ENCODE data around the gene SUPT20H.

DNA sequence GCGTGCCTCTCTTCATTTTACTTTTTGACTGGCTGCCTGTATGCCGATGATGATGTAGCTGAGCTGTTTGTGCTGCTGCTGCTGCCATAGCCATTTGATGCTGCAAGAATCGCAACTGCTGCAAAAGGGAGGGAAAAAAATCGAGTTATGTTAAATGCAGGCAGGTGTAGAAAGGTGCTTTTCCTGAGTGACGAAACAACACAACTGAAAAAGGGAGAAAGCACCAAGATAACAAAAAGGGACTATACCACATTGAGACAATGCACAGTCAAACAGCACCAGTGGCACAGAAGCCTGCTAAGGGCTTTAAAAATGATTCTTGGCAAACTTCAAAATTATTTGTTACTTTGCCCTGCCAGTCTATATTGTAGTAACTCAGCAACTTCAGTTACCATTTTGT, 49.8 kb downstream of the SUPT20H start:
- TF ChIP-seq, protein P1, sequence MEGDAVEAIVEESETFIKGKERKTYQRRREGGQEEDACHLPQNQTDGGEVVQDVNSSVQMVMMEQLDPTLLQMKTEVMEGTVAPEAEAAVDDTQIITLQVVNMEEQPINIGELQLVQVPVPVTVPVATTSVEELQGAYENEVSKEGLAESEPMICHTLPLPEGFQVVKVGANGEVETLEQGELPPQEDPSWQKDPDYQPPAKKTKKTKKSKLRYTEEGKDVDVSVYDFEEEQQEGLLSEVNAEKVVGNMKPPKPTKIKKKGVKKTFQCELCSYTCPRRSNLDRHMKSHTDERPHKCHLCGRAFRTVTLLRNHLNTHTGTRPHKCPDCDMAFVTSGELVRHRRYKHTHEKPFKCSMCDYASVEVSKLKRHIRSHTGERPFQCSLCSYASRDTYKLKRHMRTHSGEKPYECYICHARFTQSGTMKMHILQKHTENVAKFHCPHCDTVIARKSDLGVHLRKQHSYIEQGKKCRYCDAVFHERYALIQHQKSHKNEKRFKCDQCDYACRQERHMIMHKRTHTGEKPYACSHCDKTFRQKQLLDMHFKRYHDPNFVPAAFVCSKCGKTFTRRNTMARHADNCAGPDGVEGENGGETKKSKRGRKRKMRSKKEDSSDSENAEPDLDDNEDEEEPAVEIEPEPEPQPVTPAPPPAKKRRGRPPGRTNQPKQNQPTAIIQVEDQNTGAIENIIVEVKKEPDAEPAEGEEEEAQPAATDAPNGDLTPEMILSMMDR (IDR thresholded peaks at IDR 0.05), result no peak
- TF ChIP-seq EZH2 (IDR thresholded peaks at IDR 0.05; ENCODE audit: borderline replicate concordance, insufficient read depth, low read depth, low read length, poor library complexity, severe bottlenecking), result no peak

Data from B cell (primary cell).